HEK293 (cell line): Measurements from ENCODE around the gene KRT5.
A peak's percentile ranks its signal among the peaks of the same experiment; 100 is the strongest.

Source experiments
- CTCF ChIA-PET: fragments of 350-600 bp; formaldehyde crosslinking; extraction: SDS; loops from one replicate; lab custom pipeline; 2021; ENCODE audit warnings: antibody characterized with exemption; lab: Yijun Ruan, JAX
- POLR2A ChIA-PET: fragments of 300-600 bp; formaldehyde crosslinking; extraction: SDS; loops from one replicate; lab custom pipeline; 2020; ENCODE audit warnings: antibody characterized with exemption, inconsistent platforms; lab: Yijun Ruan, JAX
- H3K27ac ChIP-seq: fragments of 200-500 bp; sonication (Bioruptor generic); 2 replicates; pipeline ENCODE4 v1.5.1; 2014; ENCODE audit warnings: low read depth, low read length, control low read depth, inconsistent platforms; ENCODE audit errors: extremely low read depth
- H3K36me3 ChIP-seq, 2 experiments: fragments of 200-500 bp in 1 of 2; sonication (Bioruptor generic) in 1 of 2; 1 replicate in 1 of 2; 2 replicates in 1 of 2; pipeline ENCODE4 v1.5.1; 2014 to 2017; ENCODE audit warnings: inconsistent platforms in 2 of 2, low read length in 2 of 2; ENCODE audit not compliant: control insufficient read depth in 2 of 2, insufficient read depth in 1 of 2
- H3K4me1 ChIP-seq: fragments of 200-500 bp; sonication (Bioruptor generic); 2 replicates; pipeline ENCODE4 v1.5.1; 2014; ENCODE audit warnings: mild to moderate bottlenecking, low read length, inconsistent platforms; ENCODE audit not compliant: control insufficient read depth, insufficient read depth
- H3K4me3 ChIP-seq: 2 replicates; pipeline ENCODE4 v1.5.1; 2011; ENCODE audit warnings: low read depth, mild to moderate bottlenecking, control low read depth, low read length, moderate library complexity
- H3K9me3 ChIP-seq: fragments of 200-500 bp; sonication (Bioruptor generic); 2 replicates; pipeline ENCODE4 v1.5.1; 2014; ENCODE audit warnings: low read depth, low read length, inconsistent platforms; ENCODE audit not compliant: control insufficient read depth, insufficient read depth
- EGR2 ChIP-seq: fragments of 450-650 bp; formaldehyde crosslinking; IDR thresholded peaks from 2 replicates; pipeline ENCODE4 v1.5.1; 2016; ENCODE audit warnings: low read depth, missing biosample characterization, missing genetic modification characterization
- GLI2 ChIP-seq: fragments of 450-650 bp; formaldehyde crosslinking; IDR thresholded peaks from 2 replicates; pipeline ENCODE4; 2017; ENCODE audit warnings: missing biosample characterization, missing genetic modification characterization, low read depth, borderline replicate concordance
- GLIS1 ChIP-seq: fragments of 450-650 bp; formaldehyde crosslinking; IDR thresholded peaks from 2 replicates; pipeline ENCODE4 v1.5.1; 2016; ENCODE audit warnings: missing biosample characterization, missing genetic modification characterization
- KLF1 ChIP-seq: fragments of 450-650 bp; formaldehyde crosslinking; IDR thresholded peaks from 2 replicates; pipeline ENCODE4 v1.5.1; 2016; ENCODE audit warnings: missing biosample characterization, missing genetic modification characterization
- REPIN1 ChIP-seq: fragments of 450-650 bp; formaldehyde crosslinking; IDR thresholded peaks from 2 replicates; pipeline ENCODE4 v1.5.1; 2017; ENCODE audit warnings: missing biosample characterization, missing genetic modification characterization, low read depth
- SCRT2 ChIP-seq: fragments of 450-650 bp; formaldehyde crosslinking; IDR thresholded peaks from 2 replicates; pipeline ENCODE4 v1.5.1; 2016; ENCODE audit warnings: missing biosample characterization, missing genetic modification characterization
- TCF7L2 ChIP-seq: IDR thresholded peaks from 2 replicates; pipeline ENCODE4 v1.6.1; 2011; ENCODE audit warnings: low read depth, mild to moderate bottlenecking, inconsistent platforms, low read length, moderate library complexity, borderline replicate concordance
- ZIC2 ChIP-seq: fragments of 450-650 bp; formaldehyde crosslinking; IDR thresholded peaks from 2 replicates; pipeline ENCODE4 v1.5.1; 2016; ENCODE audit warnings: missing biosample characterization, missing genetic modification characterization
- ZNF174 ChIP-seq: fragments of 450-650 bp; formaldehyde crosslinking; IDR thresholded peaks from 2 replicates; pipeline ENCODE4 v1.5.0; 2017; ENCODE audit warnings: missing biosample characterization, mild to moderate bottlenecking, missing genetic modification characterization
- ZNF175 ChIP-seq: fragments of 450-650 bp; formaldehyde crosslinking; IDR thresholded peaks from 2 replicates; pipeline ENCODE4 v1.5.1; 2016; ENCODE audit warnings: missing biosample characterization, missing genetic modification characterization
- ZNF248 ChIP-seq: fragments of 450-650 bp; formaldehyde crosslinking; IDR thresholded peaks from 2 replicates; pipeline ENCODE4 v1.5.1; 2017; ENCODE audit warnings: missing biosample characterization, missing genetic modification characterization
- ZNF292 ChIP-seq: fragments of 450-650 bp; formaldehyde crosslinking; IDR thresholded peaks from 2 replicates; pipeline ENCODE4 v1.5.1; 2016; ENCODE audit warnings: low read depth, missing biosample characterization, missing genetic modification characterization, borderline replicate concordance
- ZNF311 ChIP-seq: fragments of 450-650 bp; formaldehyde crosslinking; IDR thresholded peaks from 2 replicates; pipeline ENCODE4 v1.5.1; 2017; ENCODE audit warnings: missing biosample characterization, missing genetic modification characterization, borderline replicate concordance
- ZNF324 ChIP-seq: fragments of 450-650 bp; formaldehyde crosslinking; IDR thresholded peaks from 2 replicates; pipeline ENCODE4 v1.5.1; 2016; ENCODE audit warnings: missing biosample characterization, missing genetic modification characterization
- ZNF416 ChIP-seq: fragments of 450-650 bp; formaldehyde crosslinking; IDR thresholded peaks from 2 replicates; pipeline ENCODE4 v1.5.1; 2016; ENCODE audit warnings: missing biosample characterization, missing genetic modification characterization
- ZNF433 ChIP-seq: fragments of 450-650 bp; formaldehyde crosslinking; IDR thresholded peaks from 2 replicates; pipeline ENCODE4 v1.5.1; 2016; ENCODE audit warnings: missing biosample characterization, missing genetic modification characterization, low read depth
- ZNF48 ChIP-seq: fragments of 450-650 bp; formaldehyde crosslinking; IDR thresholded peaks from 2 replicates; pipeline ENCODE4 v1.5.1; 2016; ENCODE audit warnings: missing biosample characterization, missing genetic modification characterization
- ZNF549 ChIP-seq: fragments of 450-650 bp; IDR thresholded peaks from 2 replicates; pipeline ENCODE4 v1.5.1; 2018; ENCODE audit warnings: missing biosample characterization, missing genetic modification characterization, mild to moderate bottlenecking, inconsistent platforms, moderate library complexity
- ZNF555 ChIP-seq: fragments of 450-650 bp; formaldehyde crosslinking; conservative IDR thresholded peaks from 2 replicates; pipeline ENCODE4 v1.5.1; 2017; ENCODE audit warnings: missing biosample characterization, mild to moderate bottlenecking, missing genetic modification characterization, inconsistent platforms
- ZNF600 ChIP-seq: fragments of 450-650 bp; formaldehyde crosslinking; IDR thresholded peaks from 2 replicates; pipeline ENCODE4 v1.5.1; 2016; ENCODE audit warnings: missing biosample characterization, missing genetic modification characterization
- ZNF626 ChIP-seq: fragments of 450-650 bp; sonication (Bioruptor Pico); formaldehyde crosslinking; IDR thresholded peaks from 2 replicates; pipeline ENCODE4 v1.5.1; 2018; ENCODE audit warnings: missing biosample characterization, missing genetic modification characterization, inconsistent platforms
- ZNF670 ChIP-seq: fragments of 450-650 bp; formaldehyde crosslinking; IDR thresholded peaks from 2 replicates; pipeline ENCODE4 v1.5.1; 2016; ENCODE audit warnings: missing biosample characterization, missing genetic modification characterization, low read depth
- ZNF677 ChIP-seq: fragments of 450-650 bp; IDR thresholded peaks from 2 replicates; pipeline ENCODE4 v1.5.0; 2018; ENCODE audit warnings: missing biosample characterization, mild to moderate bottlenecking, missing genetic modification characterization, moderate library complexity
- ZNF76 ChIP-seq: fragments of 450-650 bp; formaldehyde crosslinking; IDR thresholded peaks from 2 replicates; pipeline ENCODE4; 2016; ENCODE audit warnings: low read depth, missing biosample characterization, missing genetic modification characterization, borderline replicate concordance
- ZNF837 ChIP-seq: fragments of 450-650 bp; formaldehyde crosslinking; IDR thresholded peaks from 2 replicates; pipeline ENCODE4 v1.5.1; 2016; ENCODE audit warnings: missing biosample characterization, missing genetic modification characterization
- TF ChIP-seq, protein P1 (sequence below): fragments of 450-650 bp; formaldehyde crosslinking; IDR thresholded peaks from 2 replicates; pipeline ENCODE4 v1.5.1; 2016; ENCODE audit warnings: missing biosample characterization, missing genetic modification characterization
- TF ChIP-seq, protein P2 (sequence below): IDR thresholded peaks from 2 replicates; pipeline ENCODE4 v1.6.1; 2011; ENCODE audit warnings: mild to moderate bottlenecking, low read depth, low read length, borderline replicate concordance
- TF ChIP-seq, protein P3 (sequence below): fragments of 450-650 bp; formaldehyde crosslinking; IDR thresholded peaks from 2 replicates; pipeline ENCODE4 v1.5.1; 2016; ENCODE audit warnings: missing biosample characterization, missing genetic modification characterization

KRT5 gene

DNA sequence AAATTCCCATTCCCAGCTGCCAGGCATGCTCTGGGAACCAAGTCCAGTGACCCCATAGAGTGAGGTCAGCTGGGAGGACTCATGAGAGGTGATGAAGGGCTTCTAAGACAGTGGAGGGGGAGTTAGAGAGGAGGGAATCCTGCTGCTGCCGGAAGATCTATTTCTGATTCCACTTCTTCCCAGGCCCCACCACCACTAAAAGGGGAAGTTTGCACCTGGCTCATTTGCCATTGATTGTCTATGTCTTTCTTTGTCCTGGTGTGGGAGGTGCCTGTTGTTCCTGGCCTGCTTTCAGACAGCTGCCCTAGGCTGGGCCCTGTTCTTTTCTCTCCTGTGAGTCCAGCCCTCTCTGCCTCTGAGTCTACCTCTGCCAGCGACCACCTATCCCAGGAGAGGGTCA lies 24.1 kb downstream of the KRT5 start:
- no peak overlapping the region for H3K4me3 ChIP-seq
- H3K27ac ChIP-seq = no peak overlapping the region
- peaks cover 6% of the 10 kb centered on the region for H3K4me1 ChIP-seq
- ChIA-PET CTCF (interaction anchor here (0.9 to 2.3 kb wide), 3 partner anchors 12 to 105 kb away, joined by 3 to 7 read pairs (median 4); no protein-coding TSS in a partner anchor), POLR2A (interaction anchor here (0.7 kb wide), 1 partner anchor 349 kb away, joined by 3 read pairs; no protein-coding TSS in a partner anchor)
- H3K36me3 ChIP-seq = no peaks in the 10 kb centered on the region
- TF ChIP-seq ZNF549 (tag by site-specific recombination) (no peak), ZNF555 (tag by site-specific recombination) (no peak)
- no peaks in the 10 kb centered on the region for H3K9me3 ChIP-seq

DNA sequence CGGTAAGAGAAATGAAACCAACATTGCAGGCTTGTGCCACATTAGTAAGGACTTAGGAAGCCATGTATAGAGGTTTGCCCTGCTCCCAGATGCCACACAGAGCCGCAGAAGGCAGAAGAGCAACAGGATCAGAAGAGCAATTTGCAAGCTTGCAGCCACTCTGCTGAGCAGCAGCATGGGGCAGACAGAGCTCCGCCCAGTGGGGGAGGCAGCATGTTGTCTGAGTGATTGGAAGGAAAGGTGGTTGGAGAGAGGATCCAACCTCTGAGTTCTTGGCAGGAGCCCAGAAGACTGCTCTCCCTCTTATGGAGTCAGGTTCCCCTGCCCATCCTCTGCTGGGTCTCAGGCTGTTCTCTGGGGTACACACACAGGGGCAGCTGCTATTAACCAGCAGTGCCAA lies 24.8 kb downstream of the KRT5 start:
- H3K27ac ChIP-seq = no peak overlapping the region
- TF ChIP-seq REPIN1 (tag by site-specific recombination) (no peak), ZNF677 (tag by site-specific recombination) (no peak), ZNF433 (no peak), ZNF76 (no peak), ZNF175 (tag by site-specific recombination) (no peak), TCF7L2 (no peak), ZNF549 (tag by site-specific recombination) (no peak), ZNF292 (tag by site-specific recombination) (no peak), ZNF48 (no peak), ZNF600 (tag by site-specific recombination) (no peak), KLF1 (tag by site-specific recombination) (0 out of 2 replicates have a peak, but pooled peaks have one; percentile 9), GLIS1 (tag by site-specific recombination) (peak; percentile 31; the same call in 1 of the 2 replicates), ZNF670 (tag by site-specific recombination) (no peak), ZNF248 (tag by site-specific recombination) (no peak), SCRT2 (tag by site-specific recombination) (peak; percentile 91), ZNF311 (tag by site-specific recombination) (no peak), GLI2 (tag by site-specific recombination) (no peak), ZNF416 (no peak), ZNF174 (tag by site-specific recombination) (no peak), EGR2 (tag by site-specific recombination) (no peak), ZIC2 (tag by site-specific recombination) (peak; percentile 89), ZNF626 (no peak), ZNF837 (tag by site-specific recombination) (no peak), ZNF324 (tag by site-specific recombination) (no peak)
- TF ChIP-seq, protein P1, sequence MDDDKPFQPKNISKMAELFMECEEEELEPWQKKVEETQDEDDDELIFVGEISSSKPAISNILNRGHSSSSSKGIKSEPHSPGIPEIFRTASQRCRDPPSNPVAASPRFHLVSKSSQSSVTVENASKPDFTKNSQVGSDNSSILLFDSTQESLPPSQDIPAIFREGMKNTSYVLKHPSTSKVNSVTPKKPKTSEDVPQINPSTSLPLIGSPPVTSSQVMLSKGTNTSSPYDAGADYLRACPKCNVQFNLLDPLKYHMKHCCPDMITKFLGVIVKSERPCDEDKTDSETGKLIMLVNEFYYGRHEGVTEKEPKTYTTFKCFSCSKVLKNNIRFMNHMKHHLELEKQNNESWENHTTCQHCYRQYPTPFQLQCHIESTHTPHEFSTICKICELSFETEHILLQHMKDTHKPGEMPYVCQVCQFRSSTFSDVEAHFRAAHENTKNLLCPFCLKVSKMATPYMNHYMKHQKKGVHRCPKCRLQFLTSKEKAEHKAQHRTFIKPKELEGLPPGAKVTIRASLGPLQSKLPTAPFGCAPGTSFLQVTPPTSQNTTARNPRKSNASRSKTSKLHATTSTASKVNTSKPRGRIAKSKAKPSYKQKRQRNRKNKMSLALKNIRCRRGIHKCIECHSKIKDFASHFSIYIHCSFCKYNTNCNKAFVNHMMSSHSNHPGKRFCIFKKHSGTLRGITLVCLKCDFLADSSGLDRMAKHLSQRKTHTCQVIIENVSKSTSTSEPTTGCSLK = no peak
- TF ChIP-seq, protein P2, sequence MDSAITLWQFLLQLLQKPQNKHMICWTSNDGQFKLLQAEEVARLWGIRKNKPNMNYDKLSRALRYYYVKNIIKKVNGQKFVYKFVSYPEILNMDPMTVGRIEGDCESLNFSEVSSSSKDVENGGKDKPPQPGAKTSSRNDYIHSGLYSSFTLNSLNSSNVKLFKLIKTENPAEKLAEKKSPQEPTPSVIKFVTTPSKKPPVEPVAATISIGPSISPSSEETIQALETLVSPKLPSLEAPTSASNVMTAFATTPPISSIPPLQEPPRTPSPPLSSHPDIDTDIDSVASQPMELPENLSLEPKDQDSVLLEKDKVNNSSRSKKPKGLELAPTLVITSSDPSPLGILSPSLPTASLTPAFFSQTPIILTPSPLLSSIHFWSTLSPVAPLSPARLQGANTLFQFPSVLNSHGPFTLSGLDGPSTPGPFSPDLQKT = no peak
- TF ChIP-seq, protein P3, sequence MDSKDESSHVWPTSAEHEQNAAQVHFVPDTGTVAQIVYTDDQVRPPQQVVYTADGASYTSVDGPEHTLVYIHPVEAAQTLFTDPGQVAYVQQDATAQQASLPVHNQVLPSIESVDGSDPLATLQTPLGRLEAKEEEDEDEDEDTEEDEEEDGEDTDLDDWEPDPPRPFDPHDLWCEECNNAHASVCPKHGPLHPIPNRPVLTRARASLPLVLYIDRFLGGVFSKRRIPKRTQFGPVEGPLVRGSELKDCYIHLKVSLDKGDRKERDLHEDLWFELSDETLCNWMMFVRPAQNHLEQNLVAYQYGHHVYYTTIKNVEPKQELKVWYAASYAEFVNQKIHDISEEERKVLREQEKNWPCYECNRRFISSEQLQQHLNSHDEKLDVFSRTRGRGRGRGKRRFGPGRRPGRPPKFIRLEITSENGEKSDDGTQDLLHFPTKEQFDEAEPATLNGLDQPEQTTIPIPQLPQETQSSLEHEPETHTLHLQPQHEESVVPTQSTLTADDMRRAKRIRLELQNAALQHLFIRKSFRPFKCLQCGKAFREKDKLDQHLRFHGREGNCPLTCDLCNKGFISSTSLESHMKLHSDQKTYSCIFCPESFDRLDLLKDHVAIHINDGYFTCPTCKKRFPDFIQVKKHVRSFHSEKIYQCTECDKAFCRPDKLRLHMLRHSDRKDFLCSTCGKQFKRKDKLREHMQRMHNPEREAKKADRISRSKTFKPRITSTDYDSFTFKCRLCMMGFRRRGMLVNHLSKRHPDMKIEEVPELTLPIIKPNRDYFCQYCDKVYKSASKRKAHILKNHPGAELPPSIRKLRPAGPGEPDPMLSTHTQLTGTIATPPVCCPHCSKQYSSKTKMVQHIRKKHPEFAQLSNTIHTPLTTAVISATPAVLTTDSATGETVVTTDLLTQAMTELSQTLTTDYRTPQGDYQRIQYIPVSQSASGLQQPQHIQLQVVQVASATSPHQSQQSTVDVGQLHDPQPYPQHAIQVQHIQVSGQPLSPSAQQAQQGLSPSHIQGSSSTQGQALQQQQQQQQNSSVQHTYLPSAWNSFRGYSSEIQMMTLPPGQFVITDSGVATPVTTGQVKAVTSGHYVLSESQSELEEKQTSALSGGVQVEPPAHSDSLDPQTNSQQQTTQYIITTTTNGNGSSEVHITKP (tag by site-specific recombination) = 0 out of 2 replicates have a peak, but pooled peaks have one; percentile 13
- H3K4me3 ChIP-seq = no peak overlapping the region
- no peaks in the 10 kb centered on the region for H3K9me3 ChIP-seq
- peaks cover 6% of the 10 kb centered on the region for H3K4me1 ChIP-seq
- H3K36me3 ChIP-seq = no peaks in the 10 kb centered on the region
- CTCF ChIA-PET = interaction anchor here (0.6 to 1.6 kb wide), 6 partner anchors 13 to 125 kb away, joined by 3 to 4 read pairs (median 3); no protein-coding TSS in a partner anchor
- POLR2A ChIA-PET = no interaction called here
